Body of pancreas (tissue), 4 donors: ENCODE results near the gene TXNDC16. TPM values are rescaled to one million over a fixed set of nuclear protein-coding genes. Genes with fewer than 3 reads are reported as not detected.
"Not testable (repeated sequence)": the region's sequence is repeated elsewhere in the genome, so short reads cannot be mapped to it uniquely, and the experiment has no call there.

Experiments
- ATAC-seq: fragments of 150-250 bp; one replicate; pipeline ENCODE4 v1.9.1; 2016
- DNase-seq, 4 donors: peaks; one replicate each; pipeline ENCODE4 v3.0.0-alpha.2; 2019
- H3K27ac ChIP-seq, 4 donors: fragments of 200-600 bp; sonication (generic); 1 replicate in 3 of 4; 2 replicates in 1 of 4; pipeline versions ENCODE4 v1.5.1 to v1.6.1; 2016 to 2019; ENCODE audit warnings: mild to moderate bottlenecking in 1 of 4, mixed read lengths in 1 of 4, moderate library complexity in 1 of 4
- H3K27me3 ChIP-seq, 2 donors: fragments of 200-600 bp; sonication (generic); one replicate each; pipeline ENCODE4 v1.6.0; 2016; ENCODE audit warnings: mild to moderate bottlenecking in 1 of 2
- H3K36me3 ChIP-seq, 2 donors: fragments of 200-600 bp; sonication (generic); replicated peaks in 1 of 2; 2 replicates each; pipeline ENCODE4 v1.5.1; 2016; ENCODE audit warnings: low read depth in 2 of 2; ENCODE audit not compliant: insufficient read depth in 1 of 2
- H3K4me1 ChIP-seq: fragments of 200-600 bp; sonication (generic); one replicate; pipeline ENCODE4 v1.6.0; 2016
- H3K4me3 ChIP-seq, 2 donors: fragments of 200-600 bp; sonication (generic); 1 replicate in 1 of 2; 2 replicates in 1 of 2; pipeline ENCODE4 v1.5.1; 2016 to 2019
- H3K9me3 ChIP-seq, 3 donors: fragments of 200-600 bp; sonication (generic); 1 replicate in 2 of 3; 2 replicates in 1 of 3; pipeline ENCODE4 v1.5.1; 2016
- CTCF ChIP-seq, 7 experiments: fragments of 450-650 bp in 4 of 7; fragments of 200-600 bp in 3 of 7; sonication (generic) in 3 of 7; IDR thresholded peaks; one replicate each; pipeline ENCODE4 v1.5.1; 2016 to 2019; ENCODE audit warnings: antibody characterized with exemption in 7 of 7
- POLR2A ChIP-seq, 3 donors: fragments of 450-650 bp; IDR thresholded peaks; one replicate each; pipeline ENCODE4 v1.6.1; 2016; ENCODE audit warnings: antibody characterized with exemption in 3 of 3, mild to moderate bottlenecking in 2 of 3
- WGBS, 2 donors: methylation state at CpG; one replicate each; pipeline ENCODE4 v1.1.5; 2017; 5-methylcytosine and 5-hydroxymethylcytosine counted together
- intact Hi-C: fragments of 100-400 bp; cut with DNase I; formaldehyde crosslinking; loops from one replicate; pipeline ENCODE4 v1.15.1; 2023
- total RNA-seq, 2 donors: library from RNA; depleted of rRNA; stranded (reverse); fragments of >200 nt; gene quantifications; one replicate each; pipeline ENCODE4 v1.1.0, GENCODE V29; 2016

TXNDC16 gene
- total RNA-seq, 2 donors from 2014 or later, result 4.0 to 7.5 TPM

GRCh38 chr14:52596320-52596719 lies 44.0 kb upstream of the TXNDC16 start:
- H3K27ac ChIP-seq, result no peak overlapping the region
- TF ChIP-seq POLR2A (IDR thresholded peaks at IDR 0.05) (no peak), CTCF (IDR thresholded peaks at IDR 0.05) (no peak)
- DNase-seq, result no peak
- no peak for ATAC-seq
- H3K9me3 ChIP-seq, result no peaks in the 10 kb centered on the region
- WGBS, 2 donors, result 81 to 85% methylated on average over 6 to 7 of the region's 10 CpGs
- no peaks in the 10 kb centered on the region for H3K36me3 ChIP-seq
- H3K4me1 ChIP-seq, result no peaks in the 10 kb centered on the region
- H3K4me3 ChIP-seq, result no peak overlapping the region
- H3K27me3 ChIP-seq, result no peaks in the 10 kb centered on the region
- intact Hi-C loops, result no loop called here

GRCh38 chr14:52590318-52590717 lies 38.0 kb upstream of the TXNDC16 start:
- intact Hi-C loops, result no loop called here
- DNase-seq, result no peak
- H3K27me3 ChIP-seq, result no peaks in the 10 kb centered on the region
- H3K27ac ChIP-seq, result no peak overlapping the region
- no peaks in the 10 kb centered on the region for H3K4me1 ChIP-seq
- TF ChIP-seq POLR2A (IDR thresholded peaks at IDR 0.05) (no peak), CTCF (IDR thresholded peaks at IDR 0.05) (no peak)
- no peak for ATAC-seq
- H3K36me3 ChIP-seq, result no peaks in the 10 kb centered on the region
- 81 to 87% methylated on average over 1 of the region's 1 CpG for WGBS, 2 donors
- no peaks in the 10 kb centered on the region for H3K9me3 ChIP-seq
- no peak overlapping the region for H3K4me3 ChIP-seq

GRCh38 chr14:52589646-52590045 lies 37.3 kb upstream of the TXNDC16 start:
- DNase-seq (no peak), ATAC-seq (no peak)
- H3K9me3 ChIP-seq, result no peaks in the 10 kb centered on the region
- no peaks in the 10 kb centered on the region for H3K27me3 ChIP-seq
- H3K27ac ChIP-seq, result no peak overlapping the region
- H3K4me1 ChIP-seq, result no peaks in the 10 kb centered on the region
- TF ChIP-seq CTCF (IDR thresholded peaks at IDR 0.05), result no peak
- TF ChIP-seq POLR2A (IDR thresholded peaks at IDR 0.05), result no peak
- H3K4me3 ChIP-seq, result no peak overlapping the region
- WGBS, 2 donors, result 65 to 68% methylated on average over 4 of the region's 4 CpGs
- no peaks in the 10 kb centered on the region for H3K36me3 ChIP-seq
- intact Hi-C loops, result no loop called here

- no peaks in the 10 kb centered on the region for H3K36me3 ChIP-seq
- no peaks in the 10 kb centered on the region for H3K27me3 ChIP-seq
- no peak overlapping the region for H3K27ac ChIP-seq
- no peak for ATAC-seq
- intact Hi-C loops, result no loop called here
- H3K4me1 ChIP-seq, result no peaks in the 10 kb centered on the region
- no peak for DNase-seq
- TF ChIP-seq POLR2A (IDR thresholded peaks at IDR 0.05), result no peak
- TF ChIP-seq CTCF (IDR thresholded peaks at IDR 0.05), result no peak
- no peaks in the 10 kb centered on the region for H3K9me3 ChIP-seq
- H3K4me3 ChIP-seq, result no peak overlapping the region
These were observed 31.2 kb upstream of the TXNDC16 start for GRCh38 chr14:52583544-52583943.

GRCh38 chr14:52575858-52576257 lies 23.6 kb upstream of the TXNDC16 start:
- Histone ChIP-seq H3K27me3 (no peaks in the 10 kb centered on the region), H3K36me3 (no peaks in the 10 kb centered on the region), H3K4me3 (no peak overlapping the region), H3K9me3 (peaks cover 0 to 14% (median 0%) of the 10 kb centered on the region in 3 donors), H3K27ac (no peak overlapping the region), H3K4me1 (no peaks in the 10 kb centered on the region)
- TF ChIP-seq POLR2A (IDR thresholded peaks at IDR 0.05) (no peak), CTCF (IDR thresholded peaks at IDR 0.05) (no peak)
- DNase-seq (no peak), ATAC-seq (no peak)
- 52 to 69% methylated on average over 2 of the region's 2 CpGs for whole genome bisulfite sequencing, 2 donors
- intact Hi-C loops, result no loop called here

GRCh38 chr14:52568454-52568853 lies 16.1 kb upstream of the TXNDC16 start:
- H3K27me3 ChIP-seq, H3K36me3 ChIP-seq, H3K4me3 ChIP-seq, intact Hi-C loops, ATAC-seq, H3K4me1 ChIP-seq, DNase-seq, H3K27ac ChIP-seq: not testable (repeated sequence)
- WGBS, 2 donors, result 89 to 93% methylated on average over 5 to 7 of the region's 7 CpGs
- H3K9me3 ChIP-seq, result peaks cover 0 to 16% (median 0%) of the 10 kb centered on the region in 3 donors
